Nephron progenitor cell (in vitro differentiated cells): Measurements from ENCODE around the gene FKBP14.
"Not testable (repeated sequence)": the region's sequence is repeated elsewhere in the genome, so short reads cannot be mapped to it uniquely, and the experiment has no call there.

Source experiments
- DNase-seq: peaks from one replicate; pipeline ENCODE4 v3.0.0; 2021
- H3K27ac Mint-ChIP-seq: 2 replicates; pipeline ENCODE4 v1.8.0; 2021; ENCODE audit warnings: mild to moderate bottlenecking, moderate library complexity, mixed read lengths
- H3K27me3 Mint-ChIP-seq: 2 replicates; pipeline ENCODE4 v1.8.0; 2021; ENCODE audit warnings: mild to moderate bottlenecking, low read depth, mixed read lengths; ENCODE audit not compliant: poor library complexity
- H3K36me3 Mint-ChIP-seq: 2 replicates; pipeline ENCODE4 v1.8.0; 2021; ENCODE audit warnings: low read depth, mixed read lengths
- H3K4me1 Mint-ChIP-seq: 2 replicates; pipeline ENCODE4 v1.8.0; 2021; ENCODE audit warnings: mixed read lengths
- H3K4me3 Mint-ChIP-seq: 2 replicates; pipeline ENCODE4 v1.8.0; 2021; ENCODE audit warnings: mild to moderate bottlenecking, moderate library complexity, mixed read lengths
- H3K9me3 Mint-ChIP-seq: 2 replicates; pipeline ENCODE4 v1.8.0; 2021; ENCODE audit warnings: mild to moderate bottlenecking, moderate library complexity, mixed read lengths
- TF ChIP-seq, protein P1 (sequence below): fragments of 200-600 bp; sonication (generic); IDR thresholded peaks from 2 replicates; pipeline ENCODE4 v1.5.0; 2021; ENCODE audit warnings: antibody characterized with exemption

Gene FKBP14

DNA sequence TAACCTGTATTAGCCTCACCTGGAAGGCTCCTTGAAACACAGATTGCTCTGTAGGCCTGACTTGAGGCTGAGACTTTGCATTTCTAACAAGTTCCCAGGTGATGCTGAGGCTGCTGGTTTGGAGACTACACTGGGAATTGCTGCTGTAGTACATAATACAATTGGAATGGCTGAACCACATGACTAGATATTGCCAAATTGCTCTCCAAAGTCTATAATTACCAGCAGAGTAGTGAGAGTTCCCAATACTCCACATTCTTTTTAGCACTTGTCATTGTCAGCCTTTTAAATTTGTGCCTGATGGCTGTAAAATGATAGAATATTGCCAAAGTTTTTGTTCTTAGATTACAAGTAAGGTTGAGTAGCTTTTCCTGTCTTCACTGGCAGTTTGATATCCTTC lies 41.6 kb upstream of the FKBP14 start:
- no peak overlapping the region for H3K4me3 Mint-ChIP-seq
- no peaks in the 10 kb centered on the region for H3K27me3 Mint-ChIP-seq
- no peak for DNase-seq
- TF ChIP-seq, protein P1, sequence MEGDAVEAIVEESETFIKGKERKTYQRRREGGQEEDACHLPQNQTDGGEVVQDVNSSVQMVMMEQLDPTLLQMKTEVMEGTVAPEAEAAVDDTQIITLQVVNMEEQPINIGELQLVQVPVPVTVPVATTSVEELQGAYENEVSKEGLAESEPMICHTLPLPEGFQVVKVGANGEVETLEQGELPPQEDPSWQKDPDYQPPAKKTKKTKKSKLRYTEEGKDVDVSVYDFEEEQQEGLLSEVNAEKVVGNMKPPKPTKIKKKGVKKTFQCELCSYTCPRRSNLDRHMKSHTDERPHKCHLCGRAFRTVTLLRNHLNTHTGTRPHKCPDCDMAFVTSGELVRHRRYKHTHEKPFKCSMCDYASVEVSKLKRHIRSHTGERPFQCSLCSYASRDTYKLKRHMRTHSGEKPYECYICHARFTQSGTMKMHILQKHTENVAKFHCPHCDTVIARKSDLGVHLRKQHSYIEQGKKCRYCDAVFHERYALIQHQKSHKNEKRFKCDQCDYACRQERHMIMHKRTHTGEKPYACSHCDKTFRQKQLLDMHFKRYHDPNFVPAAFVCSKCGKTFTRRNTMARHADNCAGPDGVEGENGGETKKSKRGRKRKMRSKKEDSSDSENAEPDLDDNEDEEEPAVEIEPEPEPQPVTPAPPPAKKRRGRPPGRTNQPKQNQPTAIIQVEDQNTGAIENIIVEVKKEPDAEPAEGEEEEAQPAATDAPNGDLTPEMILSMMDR = no peak
- no peak overlapping the region for H3K27ac Mint-ChIP-seq
- H3K36me3 Mint-ChIP-seq = peaks cover 72% of the 10 kb centered on the region
- no peaks in the 10 kb centered on the region for H3K9me3 Mint-ChIP-seq
- no peaks in the 10 kb centered on the region for H3K4me1 Mint-ChIP-seq

DNA sequence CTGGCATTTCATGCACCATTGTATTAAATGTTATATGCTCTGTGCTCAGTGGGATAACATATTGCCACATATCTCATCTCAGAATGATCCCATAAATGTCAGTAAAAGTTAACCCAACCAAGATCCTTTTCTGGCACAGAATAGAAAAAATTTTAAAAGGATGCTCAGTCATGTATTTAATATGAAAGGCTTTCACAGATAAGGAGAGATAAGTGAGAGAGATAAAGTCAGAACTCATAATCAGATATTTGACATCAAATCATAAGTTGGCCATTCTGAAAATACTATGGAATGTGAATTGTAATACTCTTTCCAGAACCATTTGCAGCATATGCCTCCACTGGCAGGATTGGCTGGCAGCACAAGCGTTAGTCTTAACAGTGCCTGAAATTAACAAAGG lies 40.2 kb upstream of the FKBP14 start:
- DNase-seq = no peak
- Mint-ChIP-seq H3K4me1 (no peaks in the 10 kb centered on the region), H3K9me3 (no peaks in the 10 kb centered on the region), H3K36me3 (peaks cover 75% of the 10 kb centered on the region), H3K27me3 (no peaks in the 10 kb centered on the region), H3K27ac (no peak overlapping the region), H3K4me3 (no peak overlapping the region)
- TF ChIP-seq, protein P1 = no peak

DNA sequence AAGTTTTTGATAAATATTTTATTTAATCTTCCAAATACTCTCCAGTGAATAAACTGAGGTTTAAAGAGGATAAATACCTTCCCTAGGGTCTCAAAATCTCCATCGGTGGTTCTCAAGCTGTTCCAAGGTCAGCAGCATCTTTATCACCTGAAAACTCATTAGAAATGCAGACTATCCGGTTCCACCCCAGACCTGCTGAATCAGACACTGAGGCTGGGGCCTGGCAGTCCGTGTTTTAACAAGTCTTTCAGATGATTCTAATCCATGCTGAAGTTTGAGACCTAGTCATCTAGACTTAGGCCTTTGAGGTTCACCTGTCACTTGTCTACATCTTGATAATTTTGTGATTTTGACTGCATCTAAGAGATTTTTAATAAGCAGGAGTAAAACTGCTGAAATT lies 39.2 kb upstream of the FKBP14 start:
- no peaks in the 10 kb centered on the region for H3K9me3 Mint-ChIP-seq
- no peak for DNase-seq
- no peaks in the 10 kb centered on the region for H3K27me3 Mint-ChIP-seq
- no peak overlapping the region for H3K4me3 Mint-ChIP-seq
- H3K27ac Mint-ChIP-seq = no peak overlapping the region
- peaks cover 71% of the 10 kb centered on the region for H3K36me3 Mint-ChIP-seq
- no peaks in the 10 kb centered on the region for H3K4me1 Mint-ChIP-seq
- TF ChIP-seq, protein P1 = no peak

DNA sequence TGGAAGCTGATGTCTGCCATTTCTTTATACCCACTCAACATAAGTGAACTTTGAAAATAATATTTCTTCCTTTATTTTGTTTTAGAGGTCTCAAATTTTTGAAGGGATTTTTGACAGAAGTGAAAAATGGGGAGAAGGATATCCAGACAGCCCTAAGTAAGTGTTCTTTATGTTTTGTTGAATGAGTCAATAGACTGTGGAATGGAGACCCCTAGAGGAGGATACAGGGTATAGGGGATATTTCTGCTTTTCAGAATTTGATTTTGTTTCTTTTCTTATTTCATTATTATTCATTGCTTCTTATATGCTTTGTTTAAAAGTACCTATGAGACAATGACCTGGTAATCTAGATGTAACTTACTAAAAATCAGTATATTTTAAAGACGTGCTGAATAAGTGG lies 36.1 kb upstream of the FKBP14 start:
- Mint-ChIP-seq H3K4me3 (no peak overlapping the region), H3K4me1 (no peaks in the 10 kb centered on the region), H3K27me3 (no peaks in the 10 kb centered on the region), H3K36me3 (peaks cover 83% of the 10 kb centered on the region), H3K9me3 (peaks cover 9% of the 10 kb centered on the region), H3K27ac (no peak overlapping the region)
- no peak for DNase-seq
- TF ChIP-seq, protein P1 = peak; percentile 63

DNA sequence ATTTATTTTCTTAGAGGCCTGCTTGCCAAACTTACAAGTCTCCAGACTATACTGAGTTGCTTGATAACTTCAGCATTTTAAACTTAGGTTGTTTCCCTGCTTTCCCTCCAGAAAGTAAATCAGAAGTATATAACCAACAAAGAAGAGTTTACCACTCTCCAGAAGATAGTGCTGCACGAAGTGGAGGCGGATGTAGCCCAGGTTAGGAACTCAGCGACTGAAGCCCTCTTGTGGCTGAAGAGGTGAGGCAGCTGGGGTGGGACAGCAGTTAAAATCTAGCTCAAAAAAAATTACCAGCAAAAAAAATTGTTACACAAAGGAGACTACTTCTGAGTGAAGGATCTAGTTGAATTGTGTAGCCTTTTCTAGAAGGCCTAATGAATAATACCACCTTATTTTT lies 35.3 kb upstream of the FKBP14 start:
- Mint-ChIP-seq H3K36me3 (peaks cover 89% of the 10 kb centered on the region), H3K9me3 (peaks cover 17% of the 10 kb centered on the region)
- H3K4me1 Mint-ChIP-seq, H3K4me3 Mint-ChIP-seq, H3K27me3 Mint-ChIP-seq, H3K27ac Mint-ChIP-seq: not testable (repeated sequence)
- TF ChIP-seq, protein P1 = peak; percentile 35
- peak; percentile 15 for DNase-seq

DNA sequence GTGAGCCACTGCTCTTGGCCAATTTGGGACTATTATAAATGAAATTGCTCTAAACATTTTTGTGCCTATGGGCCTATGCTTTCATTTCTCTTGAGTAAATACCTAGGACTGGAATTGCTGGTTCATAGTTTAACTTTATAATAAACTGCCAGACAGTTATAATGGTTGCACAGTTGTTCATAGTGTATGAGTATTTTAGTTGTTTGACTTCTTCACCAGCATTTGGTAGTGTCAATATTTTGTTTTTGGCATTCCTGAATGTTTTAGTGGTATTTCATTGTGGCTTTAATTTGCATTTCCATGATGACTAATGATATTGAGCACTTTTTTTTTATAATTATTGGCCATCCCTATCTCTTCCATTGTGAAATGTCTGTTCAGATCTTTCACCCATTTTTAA lies 31.2 kb upstream of the FKBP14 start:
- Mint-ChIP-seq H3K4me1 (no peaks in the 10 kb centered on the region), H3K9me3 (peaks cover 17% of the 10 kb centered on the region), H3K27me3 (no peaks in the 10 kb centered on the region), H3K36me3 (peaks cover 90% of the 10 kb centered on the region), H3K4me3 (no peak overlapping the region), H3K27ac (no peak overlapping the region)
- no peak for DNase-seq
- TF ChIP-seq, protein P1 = no peak
